A673 (cell line): ENCODE measurements around the gene CD9.

ENCODE experiments used
- EZH2 ChIP-seq: fragments of 200-600 bp; sonication (generic); IDR thresholded peaks from 2 replicates; pipeline ENCODE4 v1.6.1; 2017; ENCODE audit warnings: borderline replicate concordance, low read depth, mild to moderate bottlenecking, mixed read lengths, antibody characterized with exemption, low read length; ENCODE audit not compliant: poor library complexity, severe bottlenecking
- TF ChIP-seq, protein P1 (sequence below): fragments of 300-800, 200-600 bp; sonication (generic); conservative IDR thresholded peaks from 2 replicates; pipeline ENCODE4 v1.5.1; 2017; ENCODE audit warnings: low read depth, mild to moderate bottlenecking, antibody characterized with exemption, low read length, moderate library complexity, mixed read lengths

GRCh38 chr12:6275928-6276887 is 76.0 kb downstream of the CD9 start:
- TF ChIP-seq, protein P1, sequence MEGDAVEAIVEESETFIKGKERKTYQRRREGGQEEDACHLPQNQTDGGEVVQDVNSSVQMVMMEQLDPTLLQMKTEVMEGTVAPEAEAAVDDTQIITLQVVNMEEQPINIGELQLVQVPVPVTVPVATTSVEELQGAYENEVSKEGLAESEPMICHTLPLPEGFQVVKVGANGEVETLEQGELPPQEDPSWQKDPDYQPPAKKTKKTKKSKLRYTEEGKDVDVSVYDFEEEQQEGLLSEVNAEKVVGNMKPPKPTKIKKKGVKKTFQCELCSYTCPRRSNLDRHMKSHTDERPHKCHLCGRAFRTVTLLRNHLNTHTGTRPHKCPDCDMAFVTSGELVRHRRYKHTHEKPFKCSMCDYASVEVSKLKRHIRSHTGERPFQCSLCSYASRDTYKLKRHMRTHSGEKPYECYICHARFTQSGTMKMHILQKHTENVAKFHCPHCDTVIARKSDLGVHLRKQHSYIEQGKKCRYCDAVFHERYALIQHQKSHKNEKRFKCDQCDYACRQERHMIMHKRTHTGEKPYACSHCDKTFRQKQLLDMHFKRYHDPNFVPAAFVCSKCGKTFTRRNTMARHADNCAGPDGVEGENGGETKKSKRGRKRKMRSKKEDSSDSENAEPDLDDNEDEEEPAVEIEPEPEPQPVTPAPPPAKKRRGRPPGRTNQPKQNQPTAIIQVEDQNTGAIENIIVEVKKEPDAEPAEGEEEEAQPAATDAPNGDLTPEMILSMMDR = no peak
- TF ChIP-seq EZH2 = no peak
